ENCODE measurements around the gene LAX1. TPM values are rescaled to one million over a fixed set of nuclear protein-coding genes. Genes with fewer than 3 reads are reported as not detected.
"Not testable (repeated sequence)": the region's sequence is repeated elsewhere in the genome, so short reads cannot be mapped to it uniquely, and the experiment has no call there.

The LAX1 gene
- total RNA-seq, 1 donor from 2014 or later: 0.24 TPM

- intact Hi-C loops (cut with DNase I): no loop called here
- DNase-seq (no peak), ATAC-seq (ENCODE audit: poor library complexity) (no peak)
These were observed 616 bp upstream of the LAX1 start for GRCh38 chr1:203764105-203765028.

GRCh38 chr1:203768256-203768655 is 3.3 kb downstream of the LAX1 start:
- ATAC-seq (ENCODE audit: poor library complexity) (no peak), DNase-seq (no peak)
- intact Hi-C loops (cut with DNase I): no loop called here

- DNase-seq (peak; percentile 82), ATAC-seq (ENCODE audit: poor library complexity) (peak; percentile 93)
- intact Hi-C loops (cut with DNase I): loop anchor here (10.0 kb wide), 1 partner anchor 265 kb away; no protein-coding TSS in a partner anchor
These were observed 4.7 kb downstream of the LAX1 start for GRCh38 chr1:203769505-203770343.

GRCh38 chr1:203771901-203772301 is 6.9 kb downstream of the LAX1 start:
- ATAC-seq (ENCODE audit: poor library complexity) (peak; percentile 16), DNase-seq (no peak)
- intact Hi-C loops (cut with DNase I): loop anchor here (10.0 kb wide), 1 partner anchor 267 kb away; no protein-coding TSS in a partner anchor

- intact Hi-C loops (cut with DNase I): loop anchor here (10.0 kb wide), 1 partner anchor 268 kb away; no protein-coding TSS in a partner anchor
- no peak for ATAC-seq (ENCODE audit: poor library complexity)
- no peak for DNase-seq
These were observed 7.9 kb downstream of the LAX1 start for GRCh38 chr1:203772836-203773235.

- DNase-seq (no peak), ATAC-seq (ENCODE audit: poor library complexity) (peak; percentile 75)
- intact Hi-C loops (cut with DNase I): loop anchor here (10.0 kb wide), 1 partner anchor 272 kb away; no protein-coding TSS in a partner anchor
These were observed 11.7 kb downstream of the LAX1 start for GRCh38 chr1:203776636-203777035.

GRCh38 chr1:203777596-203777995 is 12.6 kb downstream of the LAX1 start:
- intact Hi-C loops (cut with DNase I): loop anchor here (10.0 kb wide), 1 partner anchor 273 kb away; no protein-coding TSS in a partner anchor
- DNase-seq (no peak), ATAC-seq (ENCODE audit: poor library complexity) (no peak)

GRCh38 chr1:203778146-203778545 is 13.2 kb downstream of the LAX1 start:
- DNase-seq (no peak), ATAC-seq (ENCODE audit: poor library complexity) (no peak)
- intact Hi-C loops (cut with DNase I): loop anchor here (10.0 kb wide), 1 partner anchor 273 kb away; no protein-coding TSS in a partner anchor

- intact Hi-C loops (cut with DNase I): loop anchor here (10.0 kb wide), 1 partner anchor 274 kb away; no protein-coding TSS in a partner anchor
- DNase-seq (no peak), ATAC-seq (ENCODE audit: poor library complexity) (no peak)
These were observed 13.8 kb downstream of the LAX1 start for GRCh38 chr1:203778789-203779188.

GRCh38 chr1:203781962-203782361 is 17.0 kb downstream of the LAX1 start:
- no peak for DNase-seq
- no peak for ATAC-seq (ENCODE audit: poor library complexity)
- intact Hi-C loops (cut with DNase I): no loop called here

- intact Hi-C loops (cut with DNase I): no loop called here
- DNase-seq: no peak
These were observed 25.0 kb downstream of the LAX1 start for GRCh38 chr1:203789966-203790365.

GRCh38 chr1:203791498-203791897 is 26.5 kb downstream of the LAX1 start:
- intact Hi-C loops (cut with DNase I): no loop called here
- DNase-seq (no peak), ATAC-seq (ENCODE audit: poor library complexity) (no peak)

More at GRCh38 chr1:203789966-203790365, 25.0 kb downstream of the LAX1 start:
- ATAC-seq (ENCODE audit: poor library complexity): no peak

- ATAC-seq (ENCODE audit: poor library complexity) (no peak), DNase-seq (no peak)
- intact Hi-C loops (cut with DNase I): no loop called here
These were observed 27.5 kb downstream of the LAX1 start for GRCh38 chr1:203792486-203792885.

- intact Hi-C loops (cut with DNase I); ATAC-seq (ENCODE audit: poor library complexity); DNase-seq: not testable (repeated sequence)
These were observed 28.6 kb downstream of the LAX1 start for GRCh38 chr1:203793561-203793960.

- DNase-seq (no peak), ATAC-seq (ENCODE audit: poor library complexity) (no peak)
- intact Hi-C loops (cut with DNase I): no loop called here
These were observed 29.9 kb downstream of the LAX1 start for GRCh38 chr1:203794764-203795440.

GRCh38 chr1:203795441-203796235 is 30.7 kb downstream of the LAX1 start, which contains the start of the genes ZBED6 and ZC3H11A:
ZBED6 (plus strand) TSS chr1:203795623; CDS start chr1:203797523, 1,900 bp downstream.
ZC3H11A (plus strand) TSS chr1:203795623; CDS start chr1:203817071, 21,448 bp downstream.
- peak; percentile 97 for ATAC-seq (ENCODE audit: poor library complexity)
- peak; percentile 100 for DNase-seq
- intact Hi-C loops (cut with DNase I): no loop called here

- DNase-seq: no peak
- intact Hi-C loops (cut with DNase I): no loop called here
- ATAC-seq (ENCODE audit: poor library complexity): peak; percentile 17
These were observed 31.2 kb downstream of the LAX1 start for GRCh38 chr1:203796236-203796605.

- intact Hi-C loops (cut with DNase I): no loop called here
- DNase-seq (no peak), ATAC-seq (ENCODE audit: poor library complexity) (no peak)
These were observed 32.2 kb downstream of the LAX1 start for GRCh38 chr1:203797216-203797615.

All from Right ventricle myocardium superior (tissue), 1 donor.